Esophagus muscularis mucosa (tissue), 4 donors: ENCODE measurements around the gene ITPKB.

Experiments
- EP300 ChIP-seq: sonication (generic); formaldehyde crosslinking; IDR thresholded peaks from one replicate; pipeline ENCODE4 v1.6.1; 2017; ENCODE audit warnings: antibody characterized with exemption
- POLR2A ChIP-seq: fragments of 450-650 bp; IDR thresholded peaks from one replicate; pipeline ENCODE4 v1.6.1; 2017; ENCODE audit warnings: antibody characterized with exemption, moderate library complexity, mild to moderate bottlenecking, low read depth
- POLR2AphosphoS5 ChIP-seq, 2 donors: sonication (generic); formaldehyde crosslinking; IDR thresholded peaks; one replicate each; pipeline ENCODE4 v1.6.1; 2017; ENCODE audit warnings: antibody characterized with exemption in 2 of 2
- TF ChIP-seq, protein P1 (sequence below), 3 experiments: fragments of 200-600 bp in 2 of 3; fragments of 450-650 bp in 1 of 3; sonication (generic) in 2 of 3; IDR thresholded peaks; one replicate each; pipeline ENCODE4 v1.5.1; 2017 to 2019; ENCODE audit warnings: antibody characterized with exemption in 3 of 3, mild to moderate bottlenecking in 2 of 3, moderate library complexity in 1 of 3

DNA sequence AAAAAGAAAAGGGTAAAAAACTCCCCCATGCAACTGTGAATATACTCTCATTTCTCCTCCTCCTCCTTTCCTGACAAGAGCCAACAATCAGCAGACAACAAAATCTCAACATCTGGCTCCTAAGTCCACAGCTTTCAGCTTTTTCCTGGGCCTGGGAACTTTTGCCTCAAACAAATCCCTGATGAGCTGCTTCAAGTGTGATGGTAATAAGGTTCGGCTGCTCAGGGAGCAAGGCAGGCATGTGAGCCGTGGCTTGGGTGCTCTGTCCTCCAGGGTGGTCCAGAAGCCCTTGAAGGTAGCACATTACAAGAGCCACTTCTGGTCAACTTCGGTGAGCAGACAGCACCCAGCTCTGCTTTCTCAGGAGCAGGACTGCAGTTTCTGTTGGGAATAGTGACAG is 46.3 kb downstream of the ITPKB start:
- TF ChIP-seq, protein P1, sequence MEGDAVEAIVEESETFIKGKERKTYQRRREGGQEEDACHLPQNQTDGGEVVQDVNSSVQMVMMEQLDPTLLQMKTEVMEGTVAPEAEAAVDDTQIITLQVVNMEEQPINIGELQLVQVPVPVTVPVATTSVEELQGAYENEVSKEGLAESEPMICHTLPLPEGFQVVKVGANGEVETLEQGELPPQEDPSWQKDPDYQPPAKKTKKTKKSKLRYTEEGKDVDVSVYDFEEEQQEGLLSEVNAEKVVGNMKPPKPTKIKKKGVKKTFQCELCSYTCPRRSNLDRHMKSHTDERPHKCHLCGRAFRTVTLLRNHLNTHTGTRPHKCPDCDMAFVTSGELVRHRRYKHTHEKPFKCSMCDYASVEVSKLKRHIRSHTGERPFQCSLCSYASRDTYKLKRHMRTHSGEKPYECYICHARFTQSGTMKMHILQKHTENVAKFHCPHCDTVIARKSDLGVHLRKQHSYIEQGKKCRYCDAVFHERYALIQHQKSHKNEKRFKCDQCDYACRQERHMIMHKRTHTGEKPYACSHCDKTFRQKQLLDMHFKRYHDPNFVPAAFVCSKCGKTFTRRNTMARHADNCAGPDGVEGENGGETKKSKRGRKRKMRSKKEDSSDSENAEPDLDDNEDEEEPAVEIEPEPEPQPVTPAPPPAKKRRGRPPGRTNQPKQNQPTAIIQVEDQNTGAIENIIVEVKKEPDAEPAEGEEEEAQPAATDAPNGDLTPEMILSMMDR (IDR thresholded peaks at IDR 0.05), result no peak
- TF ChIP-seq EP300, result no peak
- TF ChIP-seq POLR2AphosphoS5 (IDR thresholded peaks at IDR 0.05), result peak in 1 of 2 donors; percentile 8
- TF ChIP-seq POLR2A, result no peak
